ENCODE results near the gene PRICKLE1. TPM values are rescaled to one million over a fixed set of nuclear protein-coding genes. Genes with fewer than 3 reads are reported as not detected.
A peak's percentile ranks its signal among the peaks of the same experiment; 100 is the strongest.

PRICKLE1 gene
- polyA plus RNA-seq, 6 donors from 2014 or later: 16.9 to 45.2 (median 35.4) TPM

GRCh38 chr12:42524716-42525115 lies 64.8 kb downstream of the PRICKLE1 start:
- Mint-ChIP-seq H3K27me3 (peaks cover 4 to 10% (median 8%) of the 10 kb centered on the region in 3 donors), H3K4me3 (peak overlapping the region in 1 of 8 donors; percentile 16), H3K27ac (no peak overlapping the region), H3K9me3 (peaks cover 0 to 1% (median 0%) of the 10 kb centered on the region in 7 donors), H3K36me3 (peaks cover 0 to 4% of the 10 kb centered on the region in 2 donors), H3K4me1 (no peaks in the 10 kb centered on the region)
- DNase-seq (no peak), ATAC-seq (ENCODE audit: low read depth in 2 of 2) (no peak)

- DNase-seq (no peak), ATAC-seq (ENCODE audit: low read depth in 2 of 2) (no peak)
- Mint-ChIP-seq H3K4me1 (no peaks in the 10 kb centered on the region), H3K27ac (peak overlapping the region in 1 of 6 donors; percentile 47), H3K27me3 (no peaks in the 10 kb centered on the region), H3K36me3 (peaks cover 9 to 15% of the 10 kb centered on the region in 2 donors), H3K4me3 (no peak overlapping the region), H3K9me3 (peaks cover 4 to 13% (median 9%) of the 10 kb centered on the region in 7 donors)
These were observed 73.0 kb downstream of the PRICKLE1 start for GRCh38 chr12:42516573-42516972.

- Mint-ChIP-seq H3K4me1 (no peaks in the 10 kb centered on the region), H3K4me3 (no peak overlapping the region), H3K9me3 (peaks cover 4 to 9% (median 5%) of the 10 kb centered on the region in 7 donors), H3K36me3 (peaks cover 6 to 11% of the 10 kb centered on the region in 2 donors), H3K27me3 (peaks cover 0 to 14% (median 0%) of the 10 kb centered on the region in 3 donors), H3K27ac (no peak overlapping the region)
- ATAC-seq (ENCODE audit: low read depth in 2 of 2) (no peak), DNase-seq (no peak)
These were observed 77.9 kb downstream of the PRICKLE1 start for GRCh38 chr12:42511656-42512055.

GRCh38 chr12:42510823-42511222 lies 78.7 kb downstream of the PRICKLE1 start:
- H3K4me1 Mint-ChIP-seq: no peaks in the 10 kb centered on the region
- ATAC-seq (ENCODE audit: low read depth in 2 of 2): no peak
- peaks cover 0 to 2% of the 10 kb centered on the region in 2 donors for H3K36me3 Mint-ChIP-seq

GRCh38 chr12:42508913-42509460 lies 80.6 kb downstream of the PRICKLE1 start:
- Mint-ChIP-seq H3K36me3 (no peaks in the 10 kb centered on the region), H3K9me3 (no peaks in the 10 kb centered on the region), H3K27ac (no peak overlapping the region), H3K4me3 (no peak overlapping the region), H3K4me1 (no peaks in the 10 kb centered on the region), H3K27me3 (peaks cover 0 to 18% (median 0%) of the 10 kb centered on the region in 3 donors)
- DNase-seq (no peak), ATAC-seq (ENCODE audit: low read depth in 2 of 2) (no peak)

More at GRCh38 chr12:42510823-42511222, 78.7 kb downstream of the PRICKLE1 start:
- peaks cover 0 to 14% (median 0%) of the 10 kb centered on the region in 3 donors for H3K27me3 Mint-ChIP-seq
- H3K27ac Mint-ChIP-seq: no peak overlapping the region
- no peak for DNase-seq
- H3K4me3 Mint-ChIP-seq: no peak overlapping the region
- peaks cover 0 to under 1% (median 0%) of the 10 kb centered on the region in 7 donors for H3K9me3 Mint-ChIP-seq

GRCh38 chr12:42507565-42507964 lies 82.0 kb downstream of the PRICKLE1 start:
- H3K36me3 Mint-ChIP-seq: no peaks in the 10 kb centered on the region
- peaks cover 0 to 20% (median 0%) of the 10 kb centered on the region in 3 donors for H3K27me3 Mint-ChIP-seq
- DNase-seq (no peak), ATAC-seq (ENCODE audit: low read depth in 2 of 2) (no peak)
- no peak overlapping the region for H3K4me3 Mint-ChIP-seq
- no peaks in the 10 kb centered on the region for H3K4me1 Mint-ChIP-seq
- no peaks in the 10 kb centered on the region for H3K9me3 Mint-ChIP-seq
- no peak overlapping the region for H3K27ac Mint-ChIP-seq

- no peaks in the 10 kb centered on the region for H3K4me1 Mint-ChIP-seq
- no peak for ATAC-seq (ENCODE audit: low read depth in 2 of 2)
- H3K36me3 Mint-ChIP-seq: no peaks in the 10 kb centered on the region
- H3K4me3 Mint-ChIP-seq: no peak overlapping the region
- no peak for DNase-seq
- peaks cover 0 to 20% (median 0%) of the 10 kb centered on the region in 3 donors for H3K27me3 Mint-ChIP-seq
- H3K9me3 Mint-ChIP-seq: no peaks in the 10 kb centered on the region
- H3K27ac Mint-ChIP-seq: peak overlapping the region in 1 of 6 donors; percentile 53
These were observed 82.5 kb downstream of the PRICKLE1 start for GRCh38 chr12:42507081-42507480.

- DNase-seq: no peak
- H3K9me3 Mint-ChIP-seq: no peaks in the 10 kb centered on the region
- no peak for ATAC-seq (ENCODE audit: low read depth in 2 of 2)
- no peaks in the 10 kb centered on the region for H3K36me3 Mint-ChIP-seq
- H3K4me3 Mint-ChIP-seq: no peak overlapping the region
- H3K4me1 Mint-ChIP-seq: no peaks in the 10 kb centered on the region
- H3K27me3 Mint-ChIP-seq: peaks cover 0 to 12% (median 0%) of the 10 kb centered on the region in 3 donors
- H3K27ac Mint-ChIP-seq: peak overlapping the region in 1 of 6 donors; percentile 66
These were observed 85.5 kb downstream of the PRICKLE1 start for GRCh38 chr12:42504049-42504448.

GRCh38 chr12:42502682-42503081 lies 86.9 kb downstream of the PRICKLE1 start:
- ATAC-seq (ENCODE audit: low read depth in 2 of 2) (no peak), DNase-seq (no peak)
- Mint-ChIP-seq H3K27me3 (peaks cover 0 to 17% (median 0%) of the 10 kb centered on the region in 3 donors), H3K4me1 (no peaks in the 10 kb centered on the region), H3K27ac (no peak overlapping the region), H3K36me3 (no peaks in the 10 kb centered on the region), H3K4me3 (no peak overlapping the region), H3K9me3 (no peaks in the 10 kb centered on the region)

- Mint-ChIP-seq H3K4me3 (peak overlapping the region in 1 of 8 donors; percentile 25), H3K9me3 (peaks cover 0 to 2% (median 0%) of the 10 kb centered on the region in 7 donors), H3K27ac (peak overlapping the region in 1 of 6 donors; percentile 78), H3K4me1 (no peaks in the 10 kb centered on the region), H3K36me3 (no peaks in the 10 kb centered on the region), H3K27me3 (peaks cover 0 to 4% (median 0%) of the 10 kb centered on the region in 3 donors)
- ATAC-seq (ENCODE audit: low read depth in 2 of 2) (no peak), DNase-seq (no peak)
These were observed 90.8 kb downstream of the PRICKLE1 start for GRCh38 chr12:42498549-42499247.

GRCh38 chr12:42496886-42497285 lies 92.7 kb downstream of the PRICKLE1 start:
- no peak for DNase-seq
- ATAC-seq (ENCODE audit: low read depth in 2 of 2): no peak
- H3K36me3 Mint-ChIP-seq: no peaks in the 10 kb centered on the region
- peaks cover 0 to 2% (median 0%) of the 10 kb centered on the region in 7 donors for H3K9me3 Mint-ChIP-seq
- no peak overlapping the region for H3K27ac Mint-ChIP-seq
- no peak overlapping the region for H3K4me3 Mint-ChIP-seq
- H3K27me3 Mint-ChIP-seq: peaks cover 0 to 4% (median 0%) of the 10 kb centered on the region in 3 donors
- H3K4me1 Mint-ChIP-seq: no peaks in the 10 kb centered on the region

GRCh38 chr12:42495244-42495643 lies 94.3 kb downstream of the PRICKLE1 start:
- H3K36me3 Mint-ChIP-seq: no peaks in the 10 kb centered on the region
- peak overlapping the region in 1 of 6 donors; percentile 70 for H3K27ac Mint-ChIP-seq
- peaks cover 0 to 2% (median 0%) of the 10 kb centered on the region in 7 donors for H3K9me3 Mint-ChIP-seq
- DNase-seq (no peak), ATAC-seq (ENCODE audit: low read depth in 2 of 2) (no peak)
- H3K4me1 Mint-ChIP-seq: no peaks in the 10 kb centered on the region
- H3K4me3 Mint-ChIP-seq: peak overlapping the region in 1 of 8 donors; percentile 42
- H3K27me3 Mint-ChIP-seq: peaks cover 0 to 4% (median 0%) of the 10 kb centered on the region in 3 donors

- H3K36me3 Mint-ChIP-seq: no peaks in the 10 kb centered on the region
- no peak overlapping the region for H3K27ac Mint-ChIP-seq
- H3K9me3 Mint-ChIP-seq: peaks cover 0 to 2% (median 0%) of the 10 kb centered on the region in 7 donors
- no peaks in the 10 kb centered on the region for H3K27me3 Mint-ChIP-seq
- H3K4me3 Mint-ChIP-seq: no peak overlapping the region
- no peaks in the 10 kb centered on the region for H3K4me1 Mint-ChIP-seq
- DNase-seq (no peak), ATAC-seq (ENCODE audit: low read depth in 2 of 2) (no peak)
These were observed 97.3 kb downstream of the PRICKLE1 start for GRCh38 chr12:42492267-42492666.
